Heart right ventricle (tissue), 16 donors: Measurements from ENCODE around the gene CPNE2. TPM values are rescaled to one million over a fixed set of nuclear protein-coding genes. Genes with fewer than 3 reads are reported as not detected.

Source experiments
- ATAC-seq, 8 donors: fragments of 200-7000 bp; cut with Tn5 transposase; one replicate each; pipeline ENCODE4 v1.9.1; 2020; ENCODE audit warnings: mild to moderate bottlenecking in 8 of 8, moderate library complexity in 8 of 8, moderate number of reproducible peaks in 1 of 8
- DNase-seq, 2 donors: peaks; one replicate each; pipeline ENCODE4 v3.0.0-alpha.2; 2020
- H3K27ac ChIP-seq, 10 donors: fragments of 200-600 bp; sonication (generic) in 2 of 10; one replicate each; pipeline versions ENCODE4 v1.5.0 to v1.8.0; 2020 to 2022; ENCODE audit warnings: mild to moderate bottlenecking in 3 of 10
- H3K27me3 ChIP-seq, 7 donors: fragments of 200-600 bp; one replicate each; pipeline ENCODE4 v1.8.0; 2021 to 2022; ENCODE audit warnings: mild to moderate bottlenecking in 2 of 7
- H3K36me3 ChIP-seq, 9 donors: fragments of 200-600 bp; sonication (generic) in 1 of 9; one replicate each; pipeline versions ENCODE4 v1.5.0 to v1.8.0; 2020 to 2022; ENCODE audit warnings: mild to moderate bottlenecking in 2 of 9
- H3K4me1 ChIP-seq, 9 donors: fragments of 200-600 bp; sonication (generic) in 1 of 9; one replicate each; pipeline versions ENCODE4 v1.5.0 to v1.8.0; 2020 to 2022; ENCODE audit warnings: mild to moderate bottlenecking in 4 of 9
- H3K4me3 ChIP-seq, 10 donors: fragments of 200-600 bp; sonication (generic) in 2 of 10; one replicate each; pipeline versions ENCODE4 v1.5.0 to v1.8.0; 2020 to 2022; ENCODE audit warnings: mild to moderate bottlenecking in 7 of 10, moderate library complexity in 2 of 10
- H3K9me3 ChIP-seq, 11 donors: fragments of 200-600 bp in 10 of 11; sonication (generic) in 2 of 11; one replicate each; pipeline versions ENCODE4 v1.5.0 to v1.8.0; 2013 to 2022; ENCODE audit warnings: mild to moderate bottlenecking in 2 of 11, control low read depth in 1 of 11, moderate library complexity in 1 of 11
- CTCF ChIP-seq, 9 donors: fragments of 200-600 bp; sonication (generic) in 2 of 9; IDR thresholded peaks; one replicate each; pipeline versions ENCODE4 v1.5.0 to v1.8.0; 2021 to 2022; ENCODE audit warnings: antibody characterized with exemption in 9 of 9, mild to moderate bottlenecking in 5 of 9, moderate library complexity in 1 of 9
- WGBS, 2 donors: extraction: QIAGEN DNeasy Blood & Tissue Kit; methylation state at CpG; one replicate each; pipeline ENCODE4 v1.1.7; 2013; ENCODE audit warnings: inconsistent platforms in 1 of 2; 5-methylcytosine and 5-hydroxymethylcytosine counted together
- intact Hi-C, 10 donors: fragments of 100-400 bp; cut with DNase I; formaldehyde crosslinking; loops; one replicate each; pipeline versions ENCODE4 v1.11.1 to v1.14.2; 2022
- polyA plus RNA-seq, 2 donors: library from polyadenylated mRNA; stranded (reverse); fragments of 200-250 nt; gene quantifications; one replicate each; pipeline ENCODE4 v1.2.3, GENCODE V29; 2013
- total RNA-seq, 10 donors: library from RNA; stranded (reverse); fragmentation: NEBNext Ultra II Directional in 3 of 10; extraction: Animal tissue kit (Norgen Biotek cat#: 25700) in 3 of 10; gene quantifications; one replicate each; pipeline versions ENCODE4 v1.2.1 to v1.2.4, GENCODE V29; 2021 to 2023
- donor health status: Arrhythmogenic right ventricular cardiomyopathy.
- donor health status: ischemic (EF 13 %, LVEDD 7.1; RV severe dilation, severe dysfunction).
- donor health status: healthy with polysubstance abuse.
- donor health status: DM: no; HTN: yes; CAD: no.
- donor health status: DM: no; HTN: no; CAD: no.
- donor health status: ischemic (EF 25% LVEDD 6.9; RV normal size, moderate dysfunction).
- donor health status: ischemic (EF 25% LVEDD 5.7; RV mildly dilated, moderate dysfunction).
- donor health status: healthy.
- donor health status: DM: yes; HTN: yes; CAD: no.
- donor health status: Ischemic cardiomyopathy.
- donor health status: ischemic (EF 35%, LVEDD 5.7; RV mildly dilated, moderate dysfunction).
- donor health status: nonischemic (EF 11% LVEDD 7.7; RV severe dilation, severe dysfunction).
- donor health status: DM: yes; HTN: yes; CAD: no.
- donor health status: PGD.
- donor health status: ischemic (EF 29% LVEDD 5.4; RV normal size, mild dysfunction).
- donor health status: nonischemic (EF 23%, LVEDD 6.1; RV moderate dilation, normal function).

CPNE2 gene
- total and polyA plus RNA-seq, 12 donors = 6.5 to 32.1 (median 11.0) TPM

GRCh38 chr16:57167538-57167937 lies 75.2 kb downstream of the CPNE2 start:
- no peaks in the 10 kb centered on the region for H3K9me3 ChIP-seq
- 60 to 66% methylated on average over 3 of the region's 3 CpGs for WGBS, 2 donors
- peaks cover 0 to 94% (median 43%) of the 10 kb centered on the region in 9 donors for H3K36me3 ChIP-seq
- ATAC-seq (peak in 1 of 8 donors; percentile 50), DNase-seq (no peak)
- H3K4me3 ChIP-seq = no peak overlapping the region
- no peaks in the 10 kb centered on the region for H3K27me3 ChIP-seq
- peaks cover 0 to 28% (median 20%) of the 10 kb centered on the region in 9 donors for H3K4me1 ChIP-seq
- no peak for TF ChIP-seq CTCF (IDR thresholded peaks at IDR 0.05)
- H3K27ac ChIP-seq = peak overlapping the region in 3 of 10 donors; percentile 2 to 66 (median 26)
- intact Hi-C loops = loop anchor here in 8 of 10 donors (2.0 to 10.0 kb wide), 8 partner anchors 75 to 303 kb away; partner anchors contain the start of genes SLC12A3 (in 2 of the 8) and CPNE2 (in 1 of the 8)

GRCh38 chr16:57167953-57168352 lies 75.6 kb downstream of the CPNE2 start:
- no peaks in the 10 kb centered on the region for H3K9me3 ChIP-seq
- ATAC-seq (peak; percentile 65 to 91 (median 80)), DNase-seq (no peak)
- intact Hi-C loops = loop anchor here (1.0 to 10.0 kb wide), 9 partner anchors 75 to 303 kb away; partner anchors contain the start of genes SLC12A3 (in 2 of the 10) and CPNE2 (in 1 of the 10)
- H3K27me3 ChIP-seq = no peaks in the 10 kb centered on the region
- H3K4me3 ChIP-seq = no peak overlapping the region
- H3K36me3 ChIP-seq = peaks cover 0 to 94% (median 46%) of the 10 kb centered on the region in 9 donors
- H3K4me1 ChIP-seq = peaks cover 0 to 28% (median 20%) of the 10 kb centered on the region in 9 donors
- TF ChIP-seq CTCF (IDR thresholded peaks at IDR 0.05) = peak; percentile 51 to 81 (median 65)
- H3K27ac ChIP-seq = peak overlapping the region in 1 of 10 donors; percentile 66
- WGBS, 2 donors = 12 to 16% methylated on average over 4 of the region's 4 CpGs

- Histone ChIP-seq H3K27me3 (no peaks in the 10 kb centered on the region), H3K36me3 (peaks cover 0 to 86% (median 49%) of the 10 kb centered on the region in 9 donors), H3K9me3 (no peaks in the 10 kb centered on the region), H3K27ac (no peak overlapping the region), H3K4me1 (peaks cover 0 to 28% (median 20%) of the 10 kb centered on the region in 9 donors), H3K4me3 (no peak overlapping the region)
- DNase-seq (no peak), ATAC-seq (no peak)
- no peak for TF ChIP-seq CTCF (IDR thresholded peaks at IDR 0.05)
- intact Hi-C loops = loop anchor here in 8 of 10 donors (2.0 to 10.0 kb wide), 7 partner anchors 79 to 305 kb away; partner anchors contain the start of gene SLC12A3 (in 2 of the 8)
Measured at GRCh38 chr16:57169327-57169726, 76.9 kb downstream of the CPNE2 start.

GRCh38 chr16:57172721-57173290 lies 80.4 kb downstream of the CPNE2 start:
- Histone ChIP-seq H3K4me3 (no peak overlapping the region), H3K27me3 (no peaks in the 10 kb centered on the region), H3K4me1 (peaks cover 0 to 7% (median 3%) of the 10 kb centered on the region in 9 donors), H3K27ac (no peak overlapping the region), H3K9me3 (no peaks in the 10 kb centered on the region), H3K36me3 (peaks cover 0 to 74% (median 46%) of the 10 kb centered on the region in 9 donors)
- no peak for DNase-seq
- ATAC-seq = no peak
- 83 to 86% methylated on average over 5 of the region's 5 CpGs for WGBS, 2 donors
- TF ChIP-seq CTCF (IDR thresholded peaks at IDR 0.05) = no peak
- intact Hi-C loops = no loop called here
